ENCODE results near the gene CCL8.
A peak's percentile ranks its signal among the peaks of the same experiment; 100 is the strongest.
"Not testable (repeated sequence)": the region's sequence is repeated elsewhere in the genome, so short reads cannot be mapped to it uniquely, and the experiment has no call there.

The CCL8 gene

DNA sequence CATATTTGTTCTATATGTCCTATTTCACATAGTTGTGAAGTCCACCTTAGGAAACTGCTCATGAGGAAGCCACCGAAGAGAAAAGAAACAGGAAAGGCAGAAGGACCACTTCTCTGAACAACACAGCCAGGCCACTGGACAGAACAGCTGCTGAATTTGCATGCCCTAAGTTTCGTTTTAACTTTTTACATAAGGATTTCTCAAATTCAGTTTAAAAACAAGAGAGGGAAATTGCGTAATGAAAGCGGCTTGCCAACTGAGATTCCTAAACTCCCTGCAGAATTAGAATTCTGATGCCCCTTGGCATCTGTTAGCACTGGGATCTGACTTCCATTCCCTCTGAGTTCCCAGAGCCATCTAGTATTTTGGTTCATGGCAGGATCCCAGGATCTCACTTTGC is 5.0 kb upstream of the CCL8 start:
- no peak for DNase-seq (ENCODE audit: low spot score)

DNA sequence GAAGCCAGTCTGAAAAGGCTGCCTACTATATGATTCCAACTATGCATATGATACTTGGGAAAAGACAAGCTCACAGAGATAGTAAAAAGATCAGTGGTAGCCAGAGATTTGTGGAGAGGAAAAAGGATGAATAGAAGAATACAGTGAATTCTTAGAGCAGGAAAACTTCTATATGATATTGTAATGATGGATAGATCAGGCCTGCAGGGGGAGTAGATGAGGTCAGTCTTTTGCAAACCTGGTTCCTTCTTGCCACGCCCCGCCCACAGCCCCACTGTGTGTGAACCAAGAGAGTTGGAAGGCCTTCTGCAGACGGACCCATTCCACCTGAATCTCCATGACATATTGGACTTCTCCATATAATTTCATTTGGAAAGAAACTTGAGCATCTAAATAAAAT is 761 bp upstream of the CCL8 start:
- DNase-seq (ENCODE audit: low spot score), result no peak

DNA sequence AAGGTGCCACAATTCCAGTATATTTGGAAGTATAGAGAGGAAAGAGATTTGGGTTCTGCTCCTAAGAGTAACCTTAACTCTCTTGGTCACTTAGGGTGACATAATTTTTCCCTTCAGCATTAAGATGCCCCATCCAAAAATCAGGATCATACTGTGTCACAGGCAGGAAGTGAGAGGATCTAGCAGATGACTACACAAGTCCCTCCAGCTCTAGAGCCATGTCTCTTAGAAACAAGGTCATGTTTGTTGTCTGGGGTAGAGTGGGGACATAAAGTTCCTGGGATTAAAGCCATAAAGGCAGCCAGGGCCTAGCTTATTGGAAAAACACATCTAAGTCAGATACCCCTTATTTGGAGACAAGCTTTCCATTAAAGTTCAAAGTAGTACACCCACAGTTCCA is 2.7 kb downstream of the CCL8 start:
- no peak for DNase-seq (ENCODE audit: low spot score)

DNA sequence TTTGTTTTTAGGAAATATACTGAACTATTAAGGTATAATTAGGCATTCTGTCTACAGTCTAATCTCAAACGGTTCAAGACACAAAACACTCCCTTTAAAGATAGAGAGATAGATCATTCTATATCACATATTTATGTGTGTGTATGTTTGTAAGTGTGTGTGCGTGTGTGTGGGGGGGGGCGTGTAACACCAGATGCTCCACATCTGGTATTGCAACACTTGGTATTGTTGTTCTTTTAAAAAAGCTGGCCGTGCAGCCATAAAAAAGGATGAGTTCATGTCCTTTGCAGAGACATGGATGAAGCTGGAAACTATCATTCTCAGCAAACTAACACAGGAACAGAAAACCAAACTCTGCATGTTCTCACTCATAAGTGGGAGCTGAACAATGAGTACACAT is 8.3 kb downstream of the CCL8 start:
- not testable (repeated sequence) for DNase-seq (ENCODE audit: low spot score)

DNA sequence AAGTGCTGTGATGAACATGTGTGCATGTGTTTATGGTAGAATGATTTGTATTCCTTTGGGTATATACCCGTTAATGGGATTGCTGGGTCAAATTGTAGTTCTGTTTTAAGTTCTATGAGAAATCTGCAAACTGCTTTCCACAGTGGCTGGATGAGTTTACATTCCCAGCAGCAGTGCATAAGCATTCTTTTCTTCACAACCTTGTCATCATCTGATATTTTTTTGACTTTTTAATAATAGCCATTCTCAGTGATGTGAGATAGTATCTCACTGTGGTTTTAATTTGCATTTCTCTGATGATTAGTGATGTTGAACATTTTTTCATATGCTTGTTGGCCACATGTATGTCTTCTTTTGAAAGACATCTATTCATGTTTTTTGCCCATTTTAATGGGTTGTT is 18.5 kb downstream of the CCL8 start:
- DNase-seq (ENCODE audit: low spot score), result no peak

DNA sequence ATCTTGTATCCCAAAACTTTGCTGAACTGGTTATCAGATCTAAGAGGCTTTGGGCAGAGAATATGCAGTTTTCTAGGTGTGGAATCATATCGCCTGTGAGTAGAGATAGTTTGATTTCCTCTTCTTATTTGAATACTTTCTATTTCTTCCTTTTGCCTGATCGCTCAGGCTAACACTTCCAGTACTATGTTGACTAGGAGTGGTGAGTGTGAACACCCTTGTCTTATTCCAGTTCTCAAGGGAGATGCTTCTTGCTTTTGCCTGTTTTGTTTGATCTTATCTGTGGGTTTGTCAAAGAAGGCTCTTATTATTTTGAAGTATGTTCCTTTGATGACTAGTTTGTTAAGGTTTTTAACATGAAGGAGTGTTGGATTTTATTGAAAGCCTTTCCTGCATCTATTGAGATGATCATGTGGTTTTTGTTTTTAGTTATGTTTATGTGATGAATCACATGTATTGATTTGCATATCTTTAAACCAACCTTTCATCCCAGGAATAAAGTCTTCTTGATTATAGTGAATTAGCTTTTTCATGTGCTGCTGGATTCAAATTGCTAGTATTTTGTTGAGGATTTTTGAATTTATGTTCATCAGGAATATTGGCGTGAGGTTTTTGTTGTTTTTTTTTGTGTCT is 20.0 kb downstream of the CCL8 start:
- DNase-seq (ENCODE audit: low spot score), result no peak

DNA sequence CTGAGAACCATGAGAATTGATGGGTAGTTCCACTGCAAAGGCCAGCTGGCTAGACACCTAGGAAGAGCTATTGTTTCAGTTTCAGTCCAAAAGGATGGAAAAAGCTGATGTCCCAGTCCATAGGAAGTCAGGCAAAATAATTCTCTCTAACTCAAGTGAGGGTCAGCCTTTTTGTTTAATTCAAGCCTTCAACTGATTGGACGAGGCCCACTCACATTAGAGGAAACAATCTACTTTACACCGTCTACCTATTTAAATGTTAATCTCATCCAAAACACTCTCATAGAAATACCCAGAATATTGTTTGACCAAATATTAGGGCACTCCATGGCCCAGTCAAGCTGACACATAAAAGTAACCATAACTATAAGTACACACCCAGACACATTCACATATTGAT is 22.7 kb downstream of the CCL8 start:
- DNase-seq (ENCODE audit: low spot score), result no peak

DNA sequence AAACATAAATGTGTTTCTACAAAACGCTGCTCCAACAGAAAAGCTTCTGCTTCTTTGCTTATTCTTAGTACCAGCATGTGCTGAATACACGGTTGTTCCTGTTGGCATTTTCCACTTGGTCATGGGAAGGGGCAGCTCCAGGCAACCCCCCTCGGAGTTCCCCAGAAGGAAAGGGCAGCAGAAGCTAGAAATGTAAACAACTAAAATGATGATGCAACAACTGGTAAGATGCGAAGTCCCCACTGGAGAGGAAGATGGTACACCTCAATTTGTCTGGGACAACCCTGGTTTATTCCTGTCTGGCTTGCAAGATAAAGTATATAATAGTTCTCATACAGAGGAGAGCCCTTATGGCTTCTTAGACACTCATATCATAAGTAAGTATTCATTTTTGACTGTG is 27.8 kb downstream of the CCL8 start:
- DNase-seq (ENCODE audit: low spot score), result no peak

DNA sequence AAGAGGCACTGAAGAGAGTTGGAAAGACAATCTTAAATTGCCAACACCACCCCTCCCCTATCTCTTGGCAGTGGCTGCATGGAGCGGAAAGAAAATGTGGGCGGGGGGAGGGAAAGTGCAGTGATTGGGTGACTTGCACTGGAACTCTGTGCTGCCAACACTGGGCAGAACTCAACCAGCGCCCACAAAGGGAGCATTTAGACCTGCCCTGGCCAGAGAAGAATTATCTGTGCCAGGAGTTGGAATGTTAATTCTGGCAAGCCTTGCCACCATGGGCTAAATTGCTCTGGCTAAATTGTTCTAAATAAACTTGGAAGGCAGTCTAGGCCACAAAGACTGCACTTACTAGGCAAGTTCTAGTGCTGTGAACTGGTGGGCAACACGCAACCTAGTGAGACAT is 30.5 kb downstream of the CCL8 start:
- no peak for DNase-seq (ENCODE audit: low spot score)

DNA sequence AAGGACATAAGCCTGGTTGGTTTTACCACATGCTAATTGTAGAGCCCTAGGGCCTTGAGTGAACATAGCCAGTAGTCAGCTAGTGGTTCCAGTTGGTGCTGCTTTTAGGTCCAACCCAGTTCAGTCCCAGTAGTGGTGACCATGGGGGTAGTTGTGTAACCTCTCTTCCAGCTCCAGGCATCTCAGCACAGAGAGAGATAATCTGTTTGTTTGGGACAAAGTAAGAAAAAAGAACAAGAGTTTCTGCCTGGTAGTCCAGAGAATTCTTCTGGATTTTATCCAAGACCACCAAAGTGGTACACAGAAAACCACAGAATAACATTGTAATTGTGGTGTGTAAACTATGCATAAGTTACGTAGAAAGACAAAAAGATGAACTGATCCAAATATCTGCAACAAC is 31.9 kb downstream of the CCL8 start:
- DNase-seq (ENCODE audit: low spot score), result no peak

DNA sequence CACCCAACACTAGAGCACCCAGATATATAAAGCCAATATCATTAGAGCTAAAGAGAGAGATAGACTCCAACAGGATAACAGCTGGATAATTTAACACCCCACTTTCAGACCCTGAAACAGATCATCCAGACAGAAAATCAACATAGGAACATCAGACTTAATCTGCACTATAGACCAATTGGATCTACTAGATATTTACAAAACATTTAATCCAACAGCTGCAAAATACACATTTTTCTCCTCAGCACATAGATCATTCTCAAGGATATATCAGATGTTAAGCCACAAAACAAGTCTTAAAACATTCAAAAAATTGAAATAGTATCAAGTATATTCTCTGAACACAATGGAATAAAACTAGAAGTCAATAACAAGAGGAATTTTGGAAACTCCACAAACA is 33.0 kb downstream of the CCL8 start:
- no peak for DNase-seq (ENCODE audit: low spot score)

DNA sequence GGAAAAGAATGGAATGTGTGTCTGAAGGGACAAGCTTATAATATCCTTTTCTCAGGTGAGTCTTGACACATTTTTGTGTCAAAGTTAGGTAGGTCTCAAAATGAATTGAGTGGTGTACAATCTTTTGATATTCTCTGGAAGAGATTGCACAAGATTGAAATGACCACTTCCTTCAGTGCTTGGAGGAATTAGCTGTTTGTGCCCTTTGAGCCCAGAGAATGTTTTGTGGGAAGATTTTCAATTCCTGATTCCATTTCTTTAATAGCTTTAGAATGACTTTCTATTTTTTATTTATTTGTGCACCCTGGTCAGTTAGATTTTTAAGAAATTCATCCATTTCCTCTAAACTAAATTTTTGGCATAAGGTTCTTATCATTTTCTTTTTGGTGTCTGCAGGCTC is 35.4 kb downstream of the CCL8 start:
- DNase-seq (ENCODE audit: low spot score), result no peak

DNA sequence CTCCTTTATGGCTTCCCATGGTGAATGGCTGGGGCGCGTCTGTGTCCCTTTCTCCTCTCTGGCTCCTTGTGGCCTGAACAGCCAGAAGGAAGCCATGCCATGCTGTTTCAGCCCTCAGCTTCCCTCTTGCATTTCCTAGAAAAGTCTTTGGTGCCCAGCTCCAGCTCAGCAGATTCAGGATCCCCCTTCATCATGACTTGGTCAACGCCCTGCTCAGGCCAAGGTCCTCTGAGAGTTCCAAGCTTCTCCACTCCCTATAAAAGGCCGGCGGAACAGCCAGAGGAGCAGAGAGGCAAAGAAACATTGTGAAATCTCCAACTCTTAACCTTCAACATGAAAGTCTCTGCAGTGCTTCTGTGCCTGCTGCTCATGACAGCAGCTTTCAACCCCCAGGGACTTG is 37.0 kb downstream of the CCL8 start, which contains the start of gene CCL13:
Gene CCL13, plus strand, starts transcription at position 287 of the 400 bp plus-strand sequence. Its CDS starts 47 bp downstream, at position 334.
- DNase-seq (ENCODE audit: low spot score), result no peak

DNA sequence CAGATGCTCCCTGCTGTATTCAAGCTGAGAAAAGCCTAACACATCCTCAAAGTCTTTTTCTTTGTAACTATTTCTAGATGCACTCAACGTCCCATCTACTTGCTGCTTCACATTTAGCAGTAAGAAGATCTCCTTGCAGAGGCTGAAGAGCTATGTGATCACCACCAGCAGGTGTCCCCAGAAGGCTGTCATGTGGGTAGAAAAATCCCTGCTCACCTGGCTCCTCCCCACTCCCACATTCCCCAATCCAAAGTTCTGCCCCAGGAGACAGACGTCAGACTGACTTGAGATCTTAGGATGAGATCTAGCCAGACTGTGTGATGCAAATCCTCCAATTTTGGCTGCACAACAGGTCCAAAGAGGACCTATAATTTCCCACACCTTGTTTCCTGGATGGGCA is 38.2 kb downstream of the CCL8 start:
- no peak for DNase-seq (ENCODE audit: low spot score)

DNA sequence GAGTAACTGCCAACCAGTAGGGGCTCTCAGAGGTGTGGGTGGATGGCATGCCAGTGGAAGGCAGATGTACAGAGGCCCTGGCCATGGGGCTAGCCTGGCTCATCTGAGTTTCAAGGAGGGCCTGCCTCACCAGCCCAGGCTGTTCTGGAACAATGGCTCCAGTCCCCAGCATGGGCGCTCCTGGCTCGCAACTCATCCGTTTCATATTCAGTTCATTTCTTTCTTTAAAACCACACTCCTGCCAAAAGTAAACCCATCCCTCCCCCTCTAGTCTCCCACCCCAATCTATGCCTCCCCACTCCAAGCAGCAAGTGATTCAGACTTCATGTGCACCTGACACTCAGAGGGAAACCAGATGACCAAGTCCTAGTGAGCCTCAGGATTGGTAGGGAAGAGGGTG is 39.4 kb downstream of the CCL8 start:
- DNase-seq (ENCODE audit: low spot score), result no peak

DNA sequence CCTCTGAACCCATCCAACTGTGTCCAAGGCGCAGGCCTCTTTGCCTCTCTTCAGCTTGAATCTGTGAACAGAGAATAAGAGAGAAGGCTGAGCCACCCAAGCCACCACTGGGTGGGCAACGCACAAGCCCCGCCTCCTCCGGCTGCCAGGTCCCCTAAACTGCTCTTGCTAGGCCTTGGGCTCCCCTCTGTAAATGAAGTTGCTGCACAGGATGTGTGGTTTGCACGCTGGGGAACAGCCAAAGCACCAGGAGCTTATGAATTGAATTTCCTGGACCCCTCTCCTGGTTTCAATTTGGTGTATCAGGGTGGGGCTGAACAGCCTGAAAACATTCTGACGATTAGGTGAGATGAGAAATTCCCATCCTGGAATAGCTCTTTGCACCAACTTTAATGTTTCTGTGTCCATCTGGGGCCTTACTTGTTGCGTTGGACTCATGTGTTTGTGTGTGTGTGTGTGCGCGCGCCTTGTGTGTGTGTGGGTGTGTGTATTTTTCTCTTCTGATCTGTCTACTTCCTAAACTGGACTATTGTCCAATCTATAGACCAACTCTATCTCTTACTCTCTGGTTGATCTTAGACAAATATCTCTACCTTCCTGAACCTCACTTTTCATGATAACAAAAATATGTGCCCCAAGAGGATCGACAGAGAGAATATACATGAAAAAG is 41.5 kb downstream of the CCL8 start:
- DNase-seq (ENCODE audit: low spot score), result no peak

DNA sequence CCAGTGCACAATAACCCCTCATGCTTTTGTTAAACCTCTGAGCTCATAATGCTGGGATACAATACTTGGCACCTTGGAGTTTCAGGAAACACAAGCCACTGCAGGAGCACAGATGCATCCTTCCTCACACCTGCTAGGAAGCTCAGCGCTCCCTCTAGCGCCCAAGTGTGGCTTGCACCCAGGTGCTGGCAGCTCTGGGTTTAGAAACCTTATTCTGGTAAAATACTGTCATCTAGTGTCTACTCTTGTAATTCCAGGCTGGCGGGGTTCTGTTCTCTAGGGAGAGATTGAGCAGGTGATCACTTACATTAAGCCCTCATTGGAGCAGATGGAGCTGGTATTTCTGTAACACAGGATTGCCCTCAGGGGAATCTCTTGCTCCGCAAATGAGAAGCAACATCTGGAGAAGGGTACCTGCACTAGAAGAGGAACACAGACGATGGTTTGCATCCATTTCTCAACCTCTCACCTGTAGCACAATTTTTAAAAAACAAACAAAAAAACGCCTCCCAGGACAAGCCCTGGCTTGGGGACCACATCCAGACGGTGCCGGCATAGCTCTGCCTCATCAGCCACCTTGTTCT is 42.3 kb downstream of the CCL8 start:
- peak; percentile 69 for DNase-seq (ENCODE audit: low spot score)

DNA sequence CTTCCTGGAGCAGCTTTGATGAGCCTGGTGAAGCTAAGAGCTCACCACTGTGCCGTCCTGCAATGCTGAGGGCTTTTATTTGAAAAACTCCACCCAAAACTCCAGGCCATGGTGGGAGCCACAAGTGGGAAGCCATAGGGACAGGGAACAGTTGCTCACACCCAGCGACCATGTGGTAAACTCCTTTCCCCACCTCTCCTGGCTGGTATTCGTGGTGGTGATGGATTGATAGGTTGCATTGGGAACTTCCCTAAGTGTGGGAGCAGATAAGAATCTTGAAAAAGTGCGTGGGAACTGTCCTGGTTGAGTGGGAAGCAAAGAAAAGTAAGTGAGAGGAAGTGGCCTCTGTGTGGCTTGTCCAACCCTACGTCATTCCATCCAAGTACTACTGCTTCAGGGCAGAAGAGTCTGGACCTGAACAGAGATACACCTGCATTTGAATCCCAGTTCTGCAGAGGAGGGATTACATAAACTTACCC is 44.0 kb downstream of the CCL8 start, which contains the start of gene CCL1:
Gene CCL1, minus strand, starts transcription at position 51 of the 479 bp plus-strand sequence. CDS start 72 bp downstream, outside the sequence.
- no peak for DNase-seq (ENCODE audit: low spot score)

DNA sequence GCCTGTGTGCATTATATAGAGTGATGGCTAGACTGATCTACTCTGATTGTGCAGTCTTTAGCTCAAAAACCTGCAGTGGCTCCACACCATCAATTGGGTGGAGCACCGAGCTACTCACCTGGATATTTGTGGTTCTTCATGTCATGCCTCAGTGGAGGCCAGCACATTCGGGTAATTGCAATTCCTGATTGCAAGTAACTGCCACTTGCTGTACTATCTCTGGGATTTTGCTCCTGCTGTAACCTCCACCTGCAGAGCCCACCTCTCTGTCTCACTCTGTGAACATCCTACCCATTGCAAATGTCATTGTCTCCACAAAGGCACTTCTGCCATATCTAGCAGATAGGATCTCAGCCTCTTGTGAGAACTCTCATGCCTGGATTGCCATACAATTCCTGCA is 45.5 kb downstream of the CCL8 start:
- no peak for DNase-seq (ENCODE audit: low spot score)

DNA sequence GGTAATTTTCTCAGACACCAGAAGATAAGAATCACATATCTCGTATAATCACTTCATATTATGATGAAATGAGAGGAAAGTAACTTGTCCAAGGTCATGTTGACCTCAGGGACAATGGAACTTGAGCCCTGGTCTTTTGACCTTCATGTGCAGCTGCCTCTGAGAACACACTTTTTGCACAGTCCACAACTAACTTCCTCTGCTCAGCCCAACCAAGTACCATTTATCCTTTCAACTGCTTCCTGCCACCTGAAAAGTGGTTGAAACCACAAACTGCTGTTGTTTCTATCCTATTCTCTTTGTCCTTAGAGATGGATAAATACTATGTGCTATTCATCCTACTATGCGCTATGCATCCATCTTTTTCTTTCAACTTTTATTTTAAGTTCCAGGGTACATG is 46.1 kb downstream of the CCL8 start:
- no peak for DNase-seq (ENCODE audit: low spot score)

DNA sequence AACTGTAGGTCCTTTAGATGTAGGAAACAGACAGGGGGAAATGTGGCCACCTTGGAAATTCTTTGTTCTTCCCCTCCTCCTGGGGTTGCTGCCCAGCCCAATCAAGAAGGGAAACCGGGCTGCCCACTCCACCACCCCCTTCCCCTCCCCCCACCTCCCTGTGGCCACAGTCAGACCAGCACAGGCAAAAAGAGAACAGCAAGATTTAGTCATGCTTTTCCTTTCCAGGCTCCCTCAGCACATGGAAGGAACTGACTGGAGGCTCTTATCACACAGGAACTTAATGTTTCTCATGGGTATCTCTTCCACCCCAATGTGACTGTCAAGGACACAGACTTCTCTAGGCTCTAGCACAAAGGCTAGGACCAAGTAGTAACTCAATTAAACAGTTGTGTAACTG is 46.8 kb downstream of the CCL8 start:
- DNase-seq (ENCODE audit: low spot score), result no peak

DNA sequence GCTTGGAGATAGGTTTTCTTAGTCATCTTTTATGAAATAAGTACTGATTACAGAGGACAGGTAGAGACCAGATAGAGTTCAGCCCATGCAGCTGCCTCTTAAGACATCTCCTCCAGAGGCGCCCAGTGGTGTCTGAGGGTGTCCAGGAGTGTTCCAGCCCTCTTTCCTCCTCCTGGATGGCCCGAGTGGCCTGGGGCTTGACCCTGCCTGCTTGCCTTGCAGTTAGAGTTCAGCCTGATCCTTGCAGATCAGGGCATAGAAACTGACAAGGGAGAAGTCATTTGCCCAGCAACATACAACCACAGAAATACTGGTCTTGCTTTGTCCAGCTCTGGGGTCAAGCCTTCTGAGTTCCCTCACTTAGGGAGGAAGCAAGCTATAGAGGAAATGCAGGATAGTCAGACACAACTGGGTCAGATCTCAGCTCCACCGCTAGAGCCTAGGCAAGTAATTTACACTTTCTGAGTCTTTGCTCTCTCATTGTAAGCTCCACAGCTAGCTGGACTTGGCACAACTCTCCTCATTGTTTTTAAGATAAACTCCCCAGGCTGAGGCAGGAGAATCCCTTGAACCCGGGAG is 47.4 kb downstream of the CCL8 start:
- DNase-seq (ENCODE audit: low spot score), result no peak
